Mesenchymal stem cell (in vitro differentiated cells and primary cell): ENCODE results near the gene MTA1.

ENCODE experiments used
- DNase-seq: peaks from one replicate; pipeline ENCODE4 v3.0.0-alpha.2; 2013
- H2AFZ ChIP-seq: one replicate; pipeline ENCODE4 v1.6.1; 2013; ENCODE audit warnings: low read depth, mild to moderate bottlenecking, control low read depth, inconsistent platforms, low read length, moderate library complexity
- H2AK5ac ChIP-seq: 2 replicates; pipeline ENCODE4 v1.6.1; 2013; ENCODE audit warnings: low read length, moderate library complexity, mild to moderate bottlenecking, inconsistent platforms; ENCODE audit not compliant: severe bottlenecking
- H2BK120ac ChIP-seq: one replicate; pipeline ENCODE4 v1.6.1; 2013; ENCODE audit warnings: low read depth, mild to moderate bottlenecking, inconsistent platforms, low read length, moderate library complexity
- H2BK12ac ChIP-seq, 2 experiments: one replicate each; pipeline ENCODE4 v1.6.1; 2013; ENCODE audit warnings: inconsistent platforms in 2 of 2, low read length in 2 of 2, mild to moderate bottlenecking in 2 of 2, moderate library complexity in 2 of 2, control low read depth in 1 of 2
- H2BK15ac ChIP-seq: one replicate; pipeline ENCODE4 v1.6.1; 2013; ENCODE audit warnings: mild to moderate bottlenecking, low read depth, inconsistent platforms; ENCODE audit not compliant: poor library complexity, severe bottlenecking
- H2BK5ac ChIP-seq: 2 replicates; pipeline ENCODE4 v1.6.1; 2013; ENCODE audit warnings: low read depth, mild to moderate bottlenecking, low read length, control low read depth, inconsistent platforms; ENCODE audit not compliant: poor library complexity, severe bottlenecking
- H3K14ac ChIP-seq, 2 experiments: one replicate each; pipeline ENCODE4 v1.6.1; 2013; ENCODE audit warnings: inconsistent platforms in 2 of 2, low read length in 2 of 2, control low read depth in 1 of 2, mild to moderate bottlenecking in 1 of 2, moderate library complexity in 1 of 2
- H3K18ac ChIP-seq, 2 experiments: one replicate each; pipeline ENCODE4 v1.6.1; 2013; ENCODE audit warnings: inconsistent platforms in 2 of 2, low read length in 2 of 2, control low read depth in 1 of 2, low read depth in 1 of 2, mild to moderate bottlenecking in 1 of 2
- H3K23ac ChIP-seq, 2 experiments: one replicate each; pipeline ENCODE4 v1.6.1; 2013; ENCODE audit warnings: inconsistent platforms in 2 of 2, low read length in 2 of 2, mild to moderate bottlenecking in 2 of 2, moderate library complexity in 2 of 2, control low read depth in 1 of 2
- H3K27ac ChIP-seq: 2 replicates; pipeline ENCODE4 v1.5.1; 2013; ENCODE audit warnings: mild to moderate bottlenecking, moderate library complexity, low read length, control low read depth, inconsistent platforms; ENCODE audit not compliant: poor library complexity, severe bottlenecking
- H3K27me3 ChIP-seq, 2 experiments: 2 replicates each; pipeline versions ENCODE4 v1.6.1 to v1.7.0; 2013; ENCODE audit warnings: low read length in 2 of 2, mild to moderate bottlenecking in 2 of 2, moderate library complexity in 2 of 2, control low read depth in 1 of 2, inconsistent platforms in 1 of 2; ENCODE audit not compliant: control insufficient read depth in 1 of 2, insufficient read depth in 1 of 2
- H3K36me3 ChIP-seq, 2 experiments: 2 replicates each; pipeline versions ENCODE4 v1.6.1 to v1.7.0; 2013; ENCODE audit warnings: low read length in 2 of 2, control low read depth in 1 of 2, inconsistent platforms in 1 of 2, low read depth in 1 of 2, mild to moderate bottlenecking in 1 of 2; ENCODE audit not compliant: insufficient read depth in 2 of 2, control insufficient read depth in 1 of 2
- H3K4ac ChIP-seq, 2 experiments: one replicate each; pipeline ENCODE4 v1.6.1; 2013; ENCODE audit warnings: inconsistent platforms in 2 of 2, low read length in 2 of 2, mild to moderate bottlenecking in 2 of 2, moderate library complexity in 2 of 2, control low read depth in 1 of 2, low read depth in 1 of 2
- H3K4me1 ChIP-seq: 2 replicates; pipeline ENCODE4 v1.6.1; 2013; ENCODE audit warnings: low read depth, low read length, control low read depth; ENCODE audit not compliant: control insufficient read depth, insufficient read depth
- H3K4me2 ChIP-seq: 2 replicates; pipeline ENCODE4 v1.6.1; 2013; ENCODE audit warnings: low read length, mild to moderate bottlenecking, inconsistent platforms; ENCODE audit not compliant: poor library complexity, severe bottlenecking
- H3K4me3 ChIP-seq, 2 experiments: 2 replicates each; pipeline versions ENCODE4 v1.5.1 to v1.7.0; 2013; ENCODE audit warnings: low read length in 2 of 2, mild to moderate bottlenecking in 2 of 2, control low read depth in 1 of 2, low read depth in 1 of 2; ENCODE audit not compliant: insufficient read depth in 1 of 2
- H3K79me1 ChIP-seq: replicated peaks from 2 replicates; pipeline ENCODE4 v1.6.1; 2013; ENCODE audit warnings: mild to moderate bottlenecking, control low read depth, low read length, inconsistent platforms; ENCODE audit not compliant: poor library complexity, severe bottlenecking
- H3K9ac ChIP-seq: 2 replicates; pipeline ENCODE4 v1.7.0; 2013; ENCODE audit warnings: mild to moderate bottlenecking, low read length, moderate library complexity
- H3K9me3 ChIP-seq: 2 replicates; pipeline ENCODE4 v1.7.0; 2013; ENCODE audit warnings: mild to moderate bottlenecking, low read length; ENCODE audit not compliant: control insufficient read depth
- H4K8ac ChIP-seq: one replicate; pipeline ENCODE4 v1.6.1; 2013; ENCODE audit warnings: inconsistent platforms, mild to moderate bottlenecking, low read length, moderate library complexity
- H4K91ac ChIP-seq: one replicate; pipeline ENCODE4 v1.6.1; 2013; ENCODE audit warnings: mild to moderate bottlenecking, low read length, inconsistent platforms
- WGBS: methylation state at CpG from one replicate; pipeline ENCODE4 v1.1.7; 2013; ENCODE audit warnings: mixed read lengths; 5-methylcytosine and 5-hydroxymethylcytosine counted together

MTA1 gene

DNA sequence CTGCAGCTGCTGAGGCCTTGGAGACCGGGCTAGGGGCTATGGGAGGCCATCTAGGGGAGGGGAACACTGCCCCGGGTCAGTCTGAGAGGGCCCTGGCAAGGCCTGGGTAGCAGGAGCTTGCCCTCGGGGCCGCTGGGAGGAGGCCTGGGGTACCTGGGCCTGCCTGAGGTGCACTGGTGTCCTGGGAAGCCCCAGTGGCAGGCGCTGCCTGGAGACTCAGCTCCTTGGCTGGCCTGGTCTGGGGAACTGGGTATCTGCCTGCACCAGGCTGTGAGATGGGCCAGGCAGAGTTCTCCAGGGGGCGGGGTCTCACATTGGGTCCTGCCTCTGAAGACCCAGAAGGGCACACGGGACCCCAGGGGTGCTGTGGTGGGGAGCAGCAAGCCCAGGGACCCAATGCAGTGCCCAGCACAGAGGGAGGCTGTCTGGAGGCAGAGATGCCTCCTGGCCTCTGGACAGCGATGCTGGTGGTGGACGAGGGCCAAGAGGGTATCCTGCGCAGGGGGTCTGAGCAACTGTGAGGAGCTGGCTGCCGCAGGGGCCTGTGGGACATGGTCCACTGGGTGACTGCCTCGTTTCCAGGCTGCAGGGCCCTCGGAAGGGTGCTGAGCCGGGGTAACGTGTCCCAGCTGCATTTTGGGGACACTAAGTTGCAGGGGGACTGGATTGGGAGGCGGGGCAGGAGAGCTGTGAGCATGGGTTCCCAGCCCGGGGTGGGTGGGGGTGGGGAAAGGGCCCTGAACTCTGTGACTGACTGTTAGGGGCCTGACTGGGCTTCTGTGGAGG lies 7.4 kb upstream of the MTA1 start:
- no peak overlapping the region for H3K27ac ChIP-seq
- H2AK5ac ChIP-seq, result no peak overlapping the region
- no peaks in the 10 kb centered on the region for H3K9me3 ChIP-seq
- H3K4me2 ChIP-seq, result no peak overlapping the region
- no peak overlapping the region for H3K23ac ChIP-seq
- no peak overlapping the region for H4K8ac ChIP-seq
- peaks cover 22% of the 10 kb centered on the region for H3K4me1 ChIP-seq
- 79% methylated on average over 16 of the region's 17 CpGs for WGBS
- H3K9ac ChIP-seq, result no peak overlapping the region
- no peaks in the 10 kb centered on the region for H3K79me1 ChIP-seq
- peaks cover 18 to 20% of the 10 kb centered on the region in 2 experiments for H3K27me3 ChIP-seq
- no peak overlapping the region for H2AFZ ChIP-seq
- H2BK12ac ChIP-seq, result no peak overlapping the region
- H2BK120ac ChIP-seq, result no peak overlapping the region
- H3K18ac ChIP-seq, result no peak overlapping the region
- H3K36me3 ChIP-seq, result no peaks in the 10 kb centered on the region
- H3K4me3 ChIP-seq, result no peak overlapping the region
- H4K91ac ChIP-seq, result no peak overlapping the region
- no peak overlapping the region for H2BK15ac ChIP-seq
- no peak overlapping the region for H2BK5ac ChIP-seq
- DNase-seq, result no peak
- no peak overlapping the region for H3K4ac ChIP-seq
- no peak overlapping the region for H3K14ac ChIP-seq

DNA sequence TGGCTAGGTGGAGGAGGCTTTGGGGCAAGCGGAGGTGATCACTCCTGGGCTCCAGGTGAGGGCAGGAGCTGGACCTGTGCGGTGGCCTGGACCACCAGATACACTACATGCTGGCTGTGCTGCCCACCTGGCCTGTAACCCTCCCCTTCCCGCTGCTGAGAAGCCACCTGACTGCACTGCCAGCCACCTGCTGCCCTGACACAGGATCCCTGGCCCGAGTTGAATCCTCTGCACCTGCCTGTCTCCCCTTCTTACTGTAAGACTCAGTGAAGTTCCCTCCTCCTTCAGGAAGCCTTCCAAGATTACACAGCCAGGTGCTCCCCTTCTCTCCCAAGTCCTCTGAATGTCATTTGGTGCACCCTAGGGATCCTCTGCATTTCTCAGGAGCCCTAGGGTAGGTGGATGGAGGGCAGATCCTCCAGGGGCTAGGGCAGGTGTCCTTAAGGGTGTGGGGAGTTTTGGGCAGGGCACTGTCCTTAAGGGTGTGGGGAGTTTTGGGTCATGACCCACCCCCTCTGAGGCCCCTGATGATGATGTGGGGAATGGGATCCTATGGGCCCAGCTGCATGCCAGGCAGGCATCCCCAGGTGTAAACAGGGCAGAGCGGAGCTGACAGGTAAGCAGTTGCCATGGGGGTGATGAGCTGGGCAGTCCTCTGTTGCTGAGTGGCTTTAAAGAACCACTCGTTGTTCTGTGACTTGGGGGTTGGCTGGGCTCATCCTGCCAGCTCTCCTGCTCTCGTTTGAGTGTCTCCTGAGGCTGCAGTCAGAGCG lies 6.7 kb upstream of the MTA1 start:
- H4K8ac ChIP-seq, result no peak overlapping the region
- WGBS, result 81% methylated on average over 8 of the region's 8 CpGs
- no peak overlapping the region for H3K4me2 ChIP-seq
- H3K18ac ChIP-seq, result no peak overlapping the region
- no peak overlapping the region for H3K14ac ChIP-seq
- H2AFZ ChIP-seq, result no peak overlapping the region
- no peak overlapping the region for H3K23ac ChIP-seq
- H3K4me3 ChIP-seq, result no peak overlapping the region
- H3K27me3 ChIP-seq, result peaks cover 18 to 20% of the 10 kb centered on the region in 2 experiments
- H3K27ac ChIP-seq, result no peak overlapping the region
- no peaks in the 10 kb centered on the region for H3K36me3 ChIP-seq
- H2BK15ac ChIP-seq, result no peak overlapping the region
- H3K79me1 ChIP-seq, result no peaks in the 10 kb centered on the region
- H2BK5ac ChIP-seq, result no peak overlapping the region
- no peak overlapping the region for H3K9ac ChIP-seq
- H2BK120ac ChIP-seq, result no peak overlapping the region
- no peak for DNase-seq
- peaks cover 22% of the 10 kb centered on the region for H3K4me1 ChIP-seq
- H2AK5ac ChIP-seq, result no peak overlapping the region
- H3K9me3 ChIP-seq, result no peaks in the 10 kb centered on the region
- no peak overlapping the region for H2BK12ac ChIP-seq
- H4K91ac ChIP-seq, result no peak overlapping the region
- no peak overlapping the region for H3K4ac ChIP-seq

DNA sequence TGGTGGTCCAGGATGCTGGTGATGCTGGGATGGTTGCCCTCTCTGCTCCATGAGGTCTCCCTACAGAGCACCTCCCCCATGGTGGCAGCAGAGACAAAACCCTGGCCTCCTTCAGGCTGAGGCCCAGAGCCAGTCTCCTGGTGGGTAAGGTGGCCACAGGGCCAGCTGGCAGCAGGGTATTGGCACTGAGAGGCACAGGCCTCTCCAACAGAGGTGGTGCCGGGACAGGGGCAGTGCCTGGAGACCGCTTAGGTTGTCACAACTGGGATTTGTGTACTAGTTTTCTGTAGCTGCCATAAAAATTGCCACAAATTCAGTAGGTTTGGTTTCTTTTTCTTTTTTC lies 6.1 kb upstream of the MTA1 start:
- H3K9me3 ChIP-seq, result no peaks in the 10 kb centered on the region
- H2BK15ac ChIP-seq, result no peak overlapping the region
- no peak overlapping the region for H3K14ac ChIP-seq
- H3K4ac ChIP-seq, result no peak overlapping the region
- no peak overlapping the region for H2BK12ac ChIP-seq
- no peak overlapping the region for H3K4me3 ChIP-seq
- no peaks in the 10 kb centered on the region for H3K79me1 ChIP-seq
- no peak overlapping the region for H3K23ac ChIP-seq
- no peak overlapping the region for H2BK5ac ChIP-seq
- H3K27me3 ChIP-seq, result peaks cover 18 to 20% of the 10 kb centered on the region in 2 experiments
- no peak overlapping the region for H4K8ac ChIP-seq
- 100% methylated on average over 2 of the region's 2 CpGs for WGBS
- H2BK120ac ChIP-seq, result no peak overlapping the region
- H3K18ac ChIP-seq, result no peak overlapping the region
- peaks cover 23% of the 10 kb centered on the region for H3K4me1 ChIP-seq
- DNase-seq, result no peak
- H4K91ac ChIP-seq, result no peak overlapping the region
- H2AK5ac ChIP-seq, result no peak overlapping the region
- no peak overlapping the region for H3K4me2 ChIP-seq
- no peaks in the 10 kb centered on the region for H3K36me3 ChIP-seq
- H3K27ac ChIP-seq, result no peak overlapping the region
- no peak overlapping the region for H3K9ac ChIP-seq
- H2AFZ ChIP-seq, result no peak overlapping the region
